ENCODE measurements around the gene GAS6.
"Not testable (repeated sequence)": the region's sequence is repeated elsewhere in the genome, so short reads cannot be mapped to it uniquely, and the experiment has no call there.

DNA sequence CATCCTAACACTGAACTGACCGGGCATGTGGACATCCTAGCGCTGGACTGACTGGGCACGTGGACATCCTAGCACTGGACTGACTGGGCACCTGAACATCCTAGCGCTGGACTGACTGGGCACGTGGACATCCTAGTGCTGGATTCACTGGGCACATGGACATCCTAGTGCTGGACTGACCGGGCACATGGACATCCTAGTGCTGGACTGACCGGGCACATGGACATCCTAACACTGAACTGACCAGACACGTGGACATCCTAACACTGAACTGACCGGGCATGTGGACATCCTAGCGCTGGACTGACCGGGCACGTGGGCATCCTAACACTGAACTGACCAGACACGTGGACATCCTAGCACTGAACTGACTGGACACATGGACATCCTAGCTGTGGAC lies 73.9 kb downstream of the GAS6 start:
- TF ChIP-seq, protein P1, sequence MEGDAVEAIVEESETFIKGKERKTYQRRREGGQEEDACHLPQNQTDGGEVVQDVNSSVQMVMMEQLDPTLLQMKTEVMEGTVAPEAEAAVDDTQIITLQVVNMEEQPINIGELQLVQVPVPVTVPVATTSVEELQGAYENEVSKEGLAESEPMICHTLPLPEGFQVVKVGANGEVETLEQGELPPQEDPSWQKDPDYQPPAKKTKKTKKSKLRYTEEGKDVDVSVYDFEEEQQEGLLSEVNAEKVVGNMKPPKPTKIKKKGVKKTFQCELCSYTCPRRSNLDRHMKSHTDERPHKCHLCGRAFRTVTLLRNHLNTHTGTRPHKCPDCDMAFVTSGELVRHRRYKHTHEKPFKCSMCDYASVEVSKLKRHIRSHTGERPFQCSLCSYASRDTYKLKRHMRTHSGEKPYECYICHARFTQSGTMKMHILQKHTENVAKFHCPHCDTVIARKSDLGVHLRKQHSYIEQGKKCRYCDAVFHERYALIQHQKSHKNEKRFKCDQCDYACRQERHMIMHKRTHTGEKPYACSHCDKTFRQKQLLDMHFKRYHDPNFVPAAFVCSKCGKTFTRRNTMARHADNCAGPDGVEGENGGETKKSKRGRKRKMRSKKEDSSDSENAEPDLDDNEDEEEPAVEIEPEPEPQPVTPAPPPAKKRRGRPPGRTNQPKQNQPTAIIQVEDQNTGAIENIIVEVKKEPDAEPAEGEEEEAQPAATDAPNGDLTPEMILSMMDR (IDR thresholded peaks at IDR 0.05; ENCODE audit: insufficient read depth, low read length, poor library complexity, severe bottlenecking) = not testable (repeated sequence)
- not testable (repeated sequence) for TF ChIP-seq EZH2phosphoT487 (conservative IDR thresholded peaks at IDR 0.05; ENCODE audit: low read length)

All from SU-DHL-6 (cell line).